K562 (cell line): ENCODE data around the gene SIX1. TPM values are rescaled to one million over a fixed set of nuclear protein-coding genes. Genes with fewer than 3 reads are reported as not detected.

ENCODE experiments used
- ATAC-seq: fragments of 200-7000 bp; cut with Tn5 transposase; 3 replicates; pipeline ENCODE4 v1.9.1; 2020; ENCODE audit warnings: moderate library complexity
- BruUV-seq: library from RNA; stranded (reverse); fragments of 400-500 nt; replicated peaks from 2 replicates; lab custom pipeline; 2021; lab: Mats Ljungman, UMichigan
- CTCF ChIA-PET: fragments of 300-600 bp; formaldehyde crosslinking; extraction: SDS; loops from one replicate; lab custom pipeline; 2021; ENCODE audit warnings: low intra/inter-chr PET ratio; lab: Yijun Ruan, JAX
- POLR2A ChIA-PET: fragments of 300-600, 350-650 bp; sonication (Branson Sonifier 250); formaldehyde crosslinking; extraction: SDS; loops from one replicate; lab custom pipeline; 2021; ENCODE audit warnings: antibody characterized with exemption, inconsistent platforms; lab: Yijun Ruan, JAX
- DNase-seq, 4 experiments: peaks; one replicate each; pipeline versions ENCODE4 v3.0.0 to v3.0.0-alpha.2; 2011 to 2018; ENCODE audit warnings: low spot score in 3 of 4, mixed read lengths in 3 of 4; ENCODE audit errors: extremely low read depth in 1 of 4
- FAIRE-seq: peaks from 2 replicates; lab custom pipeline; 2011; peaks lifted over from hg19 to GRCh38; lab: Jason Lieb, UNC
- H2AFZ ChIP-seq: 2 replicates; pipeline ENCODE4 v1.6.0; 2011; ENCODE audit warnings: low read depth, low read length, control low read depth, inconsistent platforms
- H3K27ac ChIP-seq: fragments of 200-600 bp; 3 replicates; pipeline ENCODE4 v1.8.0; 2011; ENCODE audit warnings: low read depth, mild to moderate bottlenecking, control low read depth, inconsistent platforms, low read length, moderate library complexity, mixed read lengths; ENCODE audit errors: extremely low read depth
- H3K27me3 ChIP-seq, 2 experiments: fragments of 300-600 bp in 1 of 2; 2 replicates in 1 of 2; 3 replicates in 1 of 2; pipeline versions ENCODE4 v1.6.0 to v1.8.0; 2011; ENCODE audit warnings: inconsistent platforms in 2 of 2, low read length in 2 of 2, mild to moderate bottlenecking in 1 of 2, mixed read lengths in 1 of 2, moderate library complexity in 1 of 2; ENCODE audit not compliant: control insufficient read depth in 2 of 2, insufficient read depth in 2 of 2
- H3K36me3 ChIP-seq: fragments of 300-600 bp; 3 replicates; pipeline ENCODE4 v1.8.0; 2011; ENCODE audit warnings: mild to moderate bottlenecking, low read length, inconsistent platforms; ENCODE audit not compliant: control insufficient read depth, insufficient read depth
- H3K4me1 ChIP-seq, 2 experiments: fragments of 200-600 bp in 1 of 2; replicated peaks in 1 of 2; 2 replicates in 1 of 2; 3 replicates in 1 of 2; pipeline versions ENCODE4 v1.5.1 to v1.8.0; 2011; ENCODE audit warnings: inconsistent platforms in 2 of 2, low read length in 2 of 2, mild to moderate bottlenecking in 1 of 2, mixed read lengths in 1 of 2, moderate library complexity in 1 of 2; ENCODE audit not compliant: control insufficient read depth in 2 of 2, insufficient read depth in 2 of 2
- H3K4me2 ChIP-seq: 2 replicates; pipeline ENCODE4 v1.6.1; 2011; ENCODE audit warnings: low read length, control low read depth, inconsistent platforms, mixed read lengths; ENCODE audit not compliant: insufficient read depth
- H3K4me3 ChIP-seq: fragments of 200-600 bp; sonication (generic), shearing (Covaris generic); 2 replicates; pipeline ENCODE4 v1.5.1; 2016; ENCODE audit warnings: control low read depth, inconsistent platforms
- H3K79me2 ChIP-seq: fragments of 200-600 bp; 3 replicates; pipeline ENCODE4 v1.8.0; 2011; ENCODE audit warnings: low read length, inconsistent platforms; ENCODE audit not compliant: control insufficient read depth, insufficient read depth
- H3K9ac ChIP-seq, 2 experiments: 2 replicates each; pipeline versions ENCODE4 v1.6.0 to v1.6.1; 2011; ENCODE audit warnings: low read depth in 2 of 2, low read length in 2 of 2, control low read depth in 1 of 2, inconsistent platforms in 1 of 2, mild to moderate bottlenecking in 1 of 2, mixed read lengths in 1 of 2; ENCODE audit not compliant: insufficient read depth in 1 of 2
- H3K9me1 ChIP-seq: one replicate; pipeline ENCODE4 v1.6.0; 2011; ENCODE audit warnings: inconsistent platforms, mild to moderate bottlenecking, low read length, moderate library complexity; ENCODE audit not compliant: control insufficient read depth, insufficient read depth
- H3K9me3 ChIP-seq: replicated peaks from 2 replicates; pipeline ENCODE4 v1.5.1; 2011; ENCODE audit warnings: low read depth, low read length, inconsistent platforms; ENCODE audit not compliant: control insufficient read depth, insufficient read depth
- H4K20me1 ChIP-seq: replicated peaks from 2 replicates; pipeline ENCODE4 v1.6.1; 2011; ENCODE audit warnings: low read length, inconsistent platforms, mixed read lengths; ENCODE audit not compliant: control insufficient read depth, insufficient read depth
- BRF1 ChIP-seq: IDR thresholded peaks from 3 replicates; pipeline ENCODE4 v1.6.1; 2011; ENCODE audit warnings: borderline replicate concordance, mild to moderate bottlenecking; ENCODE audit not compliant: insufficient read length; ENCODE audit errors: extremely low read depth
- NFE2 ChIP-seq: IDR thresholded peaks from 2 replicates; pipeline ENCODE4 v1.6.1; 2014; ENCODE audit warnings: antibody characterized with exemption, low read depth
- RAD21 ChIP-seq, 2 experiments: fragments of 250-450 bp in 1 of 2; fragments of 450-650 bp in 1 of 2; sonication (Bioruptor Pico) in 1 of 2; formaldehyde crosslinking in 1 of 2; IDR thresholded peaks in 1 of 2; conservative IDR thresholded peaks in 1 of 2; 2 replicates each; pipeline versions ENCODE4 v1.4.0 to v1.8.0; 2020 to 2022; ENCODE audit warnings: mild to moderate bottlenecking in 2 of 2, moderate library complexity in 1 of 2
- RBM39 ChIP-seq: fragments of 200-400 bp; formaldehyde crosslinking; optimal IDR thresholded peaks from 2 replicates; pipeline ENCODE3; 2018; ENCODE audit warnings: low read depth, low read length
- YBX1 ChIP-seq: fragments of 450-650 bp; IDR thresholded peaks from 2 replicates; pipeline ENCODE4 v1.7.1; 2016; ENCODE audit warnings: mild to moderate bottlenecking
- ZFX ChIP-seq: sonication (generic); formaldehyde crosslinking; IDR thresholded peaks from 2 replicates; pipeline ENCODE4 v1.8.0; 2022; ENCODE audit warnings: mild to moderate bottlenecking, missing genetic modification reagents, moderate library complexity
- ZNF316 ChIP-seq: fragments of 450-650 bp; IDR thresholded peaks from 2 replicates; pipeline ENCODE4 v1.6.1; 2016
- ZNF347 ChIP-seq: fragments of 450-650 bp; formaldehyde crosslinking; IDR thresholded peaks from 2 replicates; pipeline ENCODE4 v1.4.0; 2020; ENCODE audit warnings: low read depth, mild to moderate bottlenecking, moderate library complexity
- ZNF444 ChIP-seq: fragments of 250-450 bp; sonication (Bioruptor Pico); IDR thresholded peaks from 2 replicates; pipeline ENCODE4 v1.4.0; 2020; ENCODE audit warnings: mild to moderate bottlenecking, moderate library complexity
- WGBS: fragments of 100-300 bp; shearing (Covaris generic); methylation state at CpG from one replicate; pipeline ENCODE4 v1.1.6; 2016; ENCODE audit warnings: low coverage, mixed read lengths; ENCODE audit not compliant: insufficient coverage; ENCODE audit errors: missing lambda C conversion rate; 5-methylcytosine and 5-hydroxymethylcytosine counted together
- in situ Hi-C: fragments of 300-500 bp; cut with MboI; formaldehyde crosslinking; loops from 4 replicates; pipeline ENCODE4 v1.15.0; 2018; ENCODE audit warnings: inconsistent platforms, mixed read lengths
- intact Hi-C: fragments of 100-400 bp; cut with micrococcal nuclease; formaldehyde crosslinking; loops from 2 replicates; pipeline ENCODE4 v1.14.2; 2022
- polyA plus RNA-seq, 8 experiments: library from polyadenylated mRNA; depleted of rRNA in 4 of 8; stranded (reverse) in 5 of 8; unstranded in 3 of 8; fragments of >200 nt; fragmentation: Nextera tagmentation in 2 of 8; fragmentation: Illumina TruSeq in 1 of 8; extraction: Ambion mirVana in 2 of 8; extraction: Trizol in 1 of 8; gene quantifications; 2 replicates each; pipeline versions ENCODE4 v1.2.1 to v1.2.3, GENCODE V29; 2011 to 2014; ENCODE audit warnings: inconsistent platforms in 1 of 8, missing spikeins in 1 of 8
- total RNA-seq, 7 experiments: library from RNA; depleted of rRNA in 6 of 7; stranded (reverse); fragments of >200 nt in 6 of 7; fragmentation: Illumina TruSeq in 2 of 7; extraction: Trizol in 2 of 7; gene quantifications; 2 replicates each; pipeline versions ENCODE4 v1.2.1 to v1.2.3, GENCODE V29; 2011 to 2021; ENCODE audit warnings: low replicate concordance in 1 of 7
- TF ChIP-seq, protein P1 (sequence below): sonication (generic); formaldehyde crosslinking; IDR thresholded peaks from 2 replicates; pipeline ENCODE4 v1.9.0; 2022; ENCODE audit warnings: mild to moderate bottlenecking, missing genetic modification reagents
- TF ChIP-seq, protein P2 (sequence below): fragments of 250-450 bp; sonication (Bioruptor Pico); IDR thresholded peaks from 2 replicates; pipeline ENCODE4 v1.8.0; 2022; ENCODE audit warnings: moderate library complexity, mild to moderate bottlenecking, inconsistent platforms
- TF ChIP-seq, protein P3 (sequence below): fragments of 450-650 bp; IDR thresholded peaks from 2 replicates; pipeline ENCODE4 v1.6.1; 2017; ENCODE audit warnings: antibody characterized with exemption
- TF ChIP-seq, protein P4 (sequence below), 2 experiments: fragments of 450-650 bp; IDR thresholded peaks; 2 replicates each; pipeline ENCODE4 v1.6.1; 2018; ENCODE audit warnings: mild to moderate bottlenecking in 2 of 2, low read depth in 1 of 2; ENCODE audit not compliant: partially characterized antibody in 2 of 2
- TF ChIP-seq, protein P5 (sequence below): fragments of 450-650 bp; conservative IDR thresholded peaks from 2 replicates; pipeline ENCODE4 v1.6.1; 2016; ENCODE audit warnings: missing genetic modification characterization, low read depth, mild to moderate bottlenecking, missing compliant biosample characterization, moderate library complexity

Gene SIX1
- total and polyA plus RNA-seq, 9 of the 15 experiments (the other 6 are each of a cell fraction or from before 2014, with no cell fraction given), result 0.27 to 0.80 (median 0.45) TPM

DNA sequence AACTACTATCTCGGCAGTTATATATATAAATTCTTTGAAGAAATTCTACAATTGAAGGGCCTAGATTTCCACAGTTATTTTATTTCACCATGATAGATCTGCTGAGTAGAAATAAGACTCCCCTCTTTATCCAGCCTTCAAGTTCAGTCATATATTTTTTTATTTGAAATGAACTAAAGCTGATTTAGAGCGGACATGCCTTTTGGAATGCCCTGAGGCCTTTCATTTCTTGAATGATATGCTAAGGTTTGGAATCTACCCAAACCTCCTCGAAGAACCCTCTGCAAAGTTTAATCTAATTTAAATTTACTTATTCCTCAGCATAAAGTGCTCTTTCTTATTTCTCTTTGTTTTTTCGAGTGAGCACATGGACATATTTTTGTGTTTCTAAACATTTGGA lies 15.1 kb downstream of the SIX1 start:
- in situ Hi-C loops, result no loop called here
- no peak for FAIRE-seq
- no peak for DNase-seq
- H3K27me3 ChIP-seq, result no peaks in the 10 kb centered on the region
- H3K79me2 ChIP-seq, result no peaks in the 10 kb centered on the region
- no peaks in the 10 kb centered on the region for H3K9me3 ChIP-seq
- H4K20me1 ChIP-seq, result no peaks in the 10 kb centered on the region
- no peak overlapping the region for H3K9ac ChIP-seq
- peaks cover 0 to 7% of the 10 kb centered on the region in 2 experiments; a peak in 1 of 5 replicates for H3K4me1 ChIP-seq
- no peak overlapping the region for H3K4me2 ChIP-seq
- WGBS, result 8% methylated on average over 4 of the region's 4 CpGs
- no peak overlapping the region for H2AFZ ChIP-seq
- H3K4me3 ChIP-seq, result no peak overlapping the region
- no peak overlapping the region for H3K27ac ChIP-seq
- no peak for ATAC-seq
- ChIA-PET CTCF (no interaction called here), POLR2A (no interaction called here)
- H3K36me3 ChIP-seq, result no peaks in the 10 kb centered on the region
- intact Hi-C loops, result no loop called here
- H3K9me1 ChIP-seq, result no peaks in the 10 kb centered on the region
- BruUV-seq, result no TSS peak
- no peak for TF ChIP-seq RAD21 (CRISPR knock-in tag; conservative IDR thresholded peaks at IDR 0.05 in 1 of 2, IDR thresholded peaks at IDR 0.05 in 1 of 2)
- no peak for TF ChIP-seq ZNF316
- TF ChIP-seq ZNF347 (CRISPR knock-in tag), result no peak
- TF ChIP-seq, protein P1, sequence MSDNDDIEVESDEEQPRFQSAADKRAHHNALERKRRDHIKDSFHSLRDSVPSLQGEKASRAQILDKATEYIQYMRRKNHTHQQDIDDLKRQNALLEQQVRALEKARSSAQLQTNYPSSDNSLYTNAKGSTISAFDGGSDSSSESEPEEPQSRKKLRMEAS, result no peak
- no peak for TF ChIP-seq ZFX (CRISPR knock-in tag)
- TF ChIP-seq, protein P2, sequence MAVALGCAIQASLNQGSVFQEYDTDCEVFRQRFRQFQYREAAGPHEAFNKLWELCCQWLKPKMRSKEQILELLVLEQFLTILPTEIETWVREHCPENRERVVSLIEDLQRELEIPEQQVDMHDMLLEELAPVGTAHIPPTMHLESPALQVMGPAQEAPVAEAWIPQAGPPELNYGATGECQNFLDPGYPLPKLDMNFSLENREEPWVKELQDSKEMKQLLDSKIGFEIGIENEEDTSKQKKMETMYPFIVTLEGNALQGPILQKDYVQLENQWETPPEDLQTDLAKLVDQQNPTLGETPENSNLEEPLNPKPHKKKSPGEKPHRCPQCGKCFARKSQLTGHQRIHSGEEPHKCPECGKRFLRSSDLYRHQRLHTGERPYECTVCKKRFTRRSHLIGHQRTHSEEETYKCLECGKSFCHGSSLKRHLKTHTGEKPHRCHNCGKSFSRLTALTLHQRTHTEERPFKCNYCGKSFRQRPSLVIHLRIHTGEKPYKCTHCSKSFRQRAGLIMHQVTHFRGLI (CRISPR knock-in tag), result no peak
- TF ChIP-seq, protein P3, sequence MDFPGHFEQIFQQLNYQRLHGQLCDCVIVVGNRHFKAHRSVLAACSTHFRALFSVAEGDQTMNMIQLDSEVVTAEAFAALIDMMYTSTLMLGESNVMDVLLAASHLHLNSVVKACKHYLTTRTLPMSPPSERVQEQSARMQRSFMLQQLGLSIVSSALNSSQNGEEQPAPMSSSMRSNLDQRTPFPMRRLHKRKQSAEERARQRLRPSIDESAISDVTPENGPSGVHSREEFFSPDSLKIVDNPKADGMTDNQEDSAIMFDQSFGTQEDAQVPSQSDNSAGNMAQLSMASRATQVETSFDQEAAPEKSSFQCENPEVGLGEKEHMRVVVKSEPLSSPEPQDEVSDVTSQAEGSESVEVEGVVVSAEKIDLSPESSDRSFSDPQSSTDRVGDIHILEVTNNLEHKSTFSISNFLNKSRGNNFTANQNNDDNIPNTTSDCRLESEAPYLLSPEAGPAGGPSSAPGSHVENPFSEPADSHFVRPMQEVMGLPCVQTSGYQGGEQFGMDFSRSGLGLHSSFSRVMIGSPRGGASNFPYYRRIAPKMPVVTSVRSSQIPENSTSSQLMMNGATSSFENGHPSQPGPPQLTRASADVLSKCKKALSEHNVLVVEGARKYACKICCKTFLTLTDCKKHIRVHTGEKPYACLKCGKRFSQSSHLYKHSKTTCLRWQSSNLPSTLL, result no peak
- TF ChIP-seq YBX1, result no peak
- TF ChIP-seq RBM39, result no peak
- TF ChIP-seq ZNF444 (CRISPR knock-in tag), result no peak
- TF ChIP-seq BRF1, result no peak
- TF ChIP-seq, protein P4, sequence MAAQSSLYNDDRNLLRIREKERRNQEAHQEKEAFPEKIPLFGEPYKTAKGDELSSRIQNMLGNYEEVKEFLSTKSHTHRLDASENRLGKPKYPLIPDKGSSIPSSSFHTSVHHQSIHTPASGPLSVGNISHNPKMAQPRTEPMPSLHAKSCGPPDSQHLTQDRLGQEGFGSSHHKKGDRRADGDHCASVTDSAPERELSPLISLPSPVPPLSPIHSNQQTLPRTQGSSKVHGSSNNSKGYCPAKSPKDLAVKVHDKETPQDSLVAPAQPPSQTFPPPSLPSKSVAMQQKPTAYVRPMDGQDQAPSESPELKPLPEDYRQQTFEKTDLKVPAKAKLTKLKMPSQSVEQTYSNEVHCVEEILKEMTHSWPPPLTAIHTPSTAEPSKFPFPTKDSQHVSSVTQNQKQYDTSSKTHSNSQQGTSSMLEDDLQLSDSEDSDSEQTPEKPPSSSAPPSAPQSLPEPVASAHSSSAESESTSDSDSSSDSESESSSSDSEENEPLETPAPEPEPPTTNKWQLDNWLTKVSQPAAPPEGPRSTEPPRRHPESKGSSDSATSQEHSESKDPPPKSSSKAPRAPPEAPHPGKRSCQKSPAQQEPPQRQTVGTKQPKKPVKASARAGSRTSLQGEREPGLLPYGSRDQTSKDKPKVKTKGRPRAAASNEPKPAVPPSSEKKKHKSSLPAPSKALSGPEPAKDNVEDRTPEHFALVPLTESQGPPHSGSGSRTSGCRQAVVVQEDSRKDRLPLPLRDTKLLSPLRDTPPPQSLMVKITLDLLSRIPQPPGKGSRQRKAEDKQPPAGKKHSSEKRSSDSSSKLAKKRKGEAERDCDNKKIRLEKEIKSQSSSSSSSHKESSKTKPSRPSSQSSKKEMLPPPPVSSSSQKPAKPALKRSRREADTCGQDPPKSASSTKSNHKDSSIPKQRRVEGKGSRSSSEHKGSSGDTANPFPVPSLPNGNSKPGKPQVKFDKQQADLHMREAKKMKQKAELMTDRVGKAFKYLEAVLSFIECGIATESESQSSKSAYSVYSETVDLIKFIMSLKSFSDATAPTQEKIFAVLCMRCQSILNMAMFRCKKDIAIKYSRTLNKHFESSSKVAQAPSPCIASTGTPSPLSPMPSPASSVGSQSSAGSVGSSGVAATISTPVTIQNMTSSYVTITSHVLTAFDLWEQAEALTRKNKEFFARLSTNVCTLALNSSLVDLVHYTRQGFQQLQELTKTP (IDR thresholded peaks at IDR 0.05; ENCODE audit: low read depth in 1 of 2, partially characterized antibody in 2 of 2), result no peak
- TF ChIP-seq NFE2, result no peak
- TF ChIP-seq, protein P5, sequence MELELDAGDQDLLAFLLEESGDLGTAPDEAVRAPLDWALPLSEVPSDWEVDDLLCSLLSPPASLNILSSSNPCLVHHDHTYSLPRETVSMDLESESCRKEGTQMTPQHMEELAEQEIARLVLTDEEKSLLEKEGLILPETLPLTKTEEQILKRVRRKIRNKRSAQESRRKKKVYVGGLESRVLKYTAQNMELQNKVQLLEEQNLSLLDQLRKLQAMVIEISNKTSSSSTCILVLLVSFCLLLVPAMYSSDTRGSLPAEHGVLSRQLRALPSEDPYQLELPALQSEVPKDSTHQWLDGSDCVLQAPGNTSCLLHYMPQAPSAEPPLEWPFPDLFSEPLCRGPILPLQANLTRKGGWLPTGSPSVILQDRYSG (tag), result no peak
